GM13977 (cell line): ENCODE measurements around the gene ZSCAN25.
A peak's percentile ranks its signal among the peaks of the same experiment; 100 is the strongest.
"Not testable (repeated sequence)": the region's sequence is repeated elsewhere in the genome, so short reads cannot be mapped to it uniquely, and the experiment has no call there.

Source experiments
- DNase-seq: peaks from one replicate; pipeline ENCODE4 v3.0.0; 2012; ENCODE audit warnings: low spot score
- CTCF ChIP-seq: IDR thresholded peaks from 2 replicates; pipeline ENCODE4 v1.5.1; 2012; ENCODE audit warnings: mild to moderate bottlenecking, control low read depth; ENCODE audit not compliant: insufficient read depth; ENCODE audit errors: extremely low read depth, missing control alignments
- in situ Hi-C: fragments of 300-500 bp; cut with MboI; formaldehyde crosslinking; loops from one replicate; pipeline ENCODE4 v1.12.0; 2022; ENCODE audit warnings: low sequenced_read_pairs, low pct_unique_long_range_greater_than_20kb, mixed read lengths, inconsistent platforms; ENCODE audit not compliant: unreplicated experiment

Gene ZSCAN25

GRCh38 chr7:99616359-99617191 lies at the start of gene ZSCAN25:
Gene ZSCAN25, plus strand, starts transcription at chr7:99616946. Its CDS starts 2,661 bp downstream, at chr7:99619607.
- in situ Hi-C loops = no loop called here
- DNase-seq = peak; percentile 93
- peak; percentile 64 for TF ChIP-seq CTCF

- in situ Hi-C loops, DNase-seq: not testable (repeated sequence)
Measured at GRCh38 chr7:99568770-99569169, 48.0 kb upstream of the ZSCAN25 start.

GRCh38 chr7:99571768-99572167 lies 45.0 kb upstream of the ZSCAN25 start:
- in situ Hi-C loops = no loop called here

GRCh38 chr7:99573257-99573656 lies 43.5 kb upstream of the ZSCAN25 start:
- TF ChIP-seq CTCF = no peak
- DNase-seq = no peak
- in situ Hi-C loops = no loop called here

More at GRCh38 chr7:99571768-99572167, 45.0 kb upstream of the ZSCAN25 start:
- TF ChIP-seq CTCF = no peak
- DNase-seq = no peak

- in situ Hi-C loops = no loop called here
- TF ChIP-seq CTCF = no peak
- no peak for DNase-seq
Measured at GRCh38 chr7:99576251-99576650, 40.5 kb upstream of the ZSCAN25 start.

GRCh38 chr7:99579281-99579955 lies 37.3 kb upstream of the ZSCAN25 start:
- no peak for TF ChIP-seq CTCF
- DNase-seq = no peak
- in situ Hi-C loops = no loop called here
